Epithelial cell of esophagus (primary cell): ENCODE results near the gene MTA3.
A peak's percentile ranks its signal among the peaks of the same experiment; 100 is the strongest.

Source experiments
- DNase-seq: peaks from one replicate; pipeline ENCODE4 v3.0.0; 2010; ENCODE audit warnings: low read depth
- H3K4me3 ChIP-seq: 2 replicates; pipeline ENCODE4 v1.5.1; 2011; ENCODE audit warnings: mild to moderate bottlenecking, low read length, control low read depth
- TF ChIP-seq, protein P1 (sequence below): IDR thresholded peaks from 2 replicates; pipeline ENCODE4 v1.5.1; 2011; ENCODE audit warnings: low read depth, mild to moderate bottlenecking, low read length, control low read depth, inconsistent platforms; ENCODE audit not compliant: insufficient read depth; ENCODE audit errors: missing control alignments

Gene MTA3

GRCh38 chr2:42744545-42745082 is 176.2 kb downstream of the MTA3 start:
- TF ChIP-seq, protein P1, sequence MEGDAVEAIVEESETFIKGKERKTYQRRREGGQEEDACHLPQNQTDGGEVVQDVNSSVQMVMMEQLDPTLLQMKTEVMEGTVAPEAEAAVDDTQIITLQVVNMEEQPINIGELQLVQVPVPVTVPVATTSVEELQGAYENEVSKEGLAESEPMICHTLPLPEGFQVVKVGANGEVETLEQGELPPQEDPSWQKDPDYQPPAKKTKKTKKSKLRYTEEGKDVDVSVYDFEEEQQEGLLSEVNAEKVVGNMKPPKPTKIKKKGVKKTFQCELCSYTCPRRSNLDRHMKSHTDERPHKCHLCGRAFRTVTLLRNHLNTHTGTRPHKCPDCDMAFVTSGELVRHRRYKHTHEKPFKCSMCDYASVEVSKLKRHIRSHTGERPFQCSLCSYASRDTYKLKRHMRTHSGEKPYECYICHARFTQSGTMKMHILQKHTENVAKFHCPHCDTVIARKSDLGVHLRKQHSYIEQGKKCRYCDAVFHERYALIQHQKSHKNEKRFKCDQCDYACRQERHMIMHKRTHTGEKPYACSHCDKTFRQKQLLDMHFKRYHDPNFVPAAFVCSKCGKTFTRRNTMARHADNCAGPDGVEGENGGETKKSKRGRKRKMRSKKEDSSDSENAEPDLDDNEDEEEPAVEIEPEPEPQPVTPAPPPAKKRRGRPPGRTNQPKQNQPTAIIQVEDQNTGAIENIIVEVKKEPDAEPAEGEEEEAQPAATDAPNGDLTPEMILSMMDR = no peak
- H3K4me3 ChIP-seq = no peak overlapping the region
- DNase-seq = no peak

DNA sequence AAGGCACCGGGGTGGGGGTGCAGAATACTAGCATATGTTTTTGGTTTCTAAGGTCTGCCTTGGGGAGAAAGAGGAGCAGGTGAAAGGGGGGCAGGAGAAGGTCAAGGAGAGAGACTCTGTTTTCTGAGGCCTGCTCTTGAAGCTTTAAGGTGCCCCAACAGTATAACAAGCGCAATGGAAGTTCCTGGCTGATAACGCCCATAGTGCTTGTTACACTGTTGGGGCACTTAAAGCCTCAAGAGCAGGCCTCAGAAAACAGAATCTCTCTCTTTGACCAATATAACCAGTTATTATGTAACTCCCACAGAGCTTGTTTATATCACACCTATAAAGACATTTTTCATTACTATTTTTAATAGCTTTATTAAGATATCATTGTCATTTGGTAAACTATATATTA is 179.0 kb downstream of the MTA3 start:
- H3K4me3 ChIP-seq = no peak overlapping the region
- DNase-seq = no peak
- TF ChIP-seq, protein P1 = no peak

GRCh38 chr2:42748840-42749239 is 180.4 kb downstream of the MTA3 start:
- no peak overlapping the region for H3K4me3 ChIP-seq
- no peak for DNase-seq
- TF ChIP-seq, protein P1 = no peak

DNA sequence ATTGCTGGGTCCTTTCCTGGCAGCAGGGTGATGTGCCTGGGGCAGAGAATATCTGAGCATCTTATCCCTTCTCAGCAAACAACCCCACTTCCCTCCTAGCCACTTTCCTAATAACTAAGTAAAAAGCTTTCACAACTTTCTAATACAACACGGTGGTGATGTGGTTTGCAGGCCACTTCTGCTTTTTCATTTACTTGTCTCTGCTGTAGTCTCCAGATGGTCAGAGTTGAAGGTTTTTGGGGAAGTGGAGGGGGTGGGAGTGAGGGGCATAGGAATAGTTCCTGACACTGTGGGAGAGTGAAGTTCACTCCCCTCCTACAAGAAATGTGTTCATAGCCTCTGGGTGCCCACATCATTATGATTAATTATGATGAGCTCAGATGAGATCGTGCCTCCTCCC is 183.9 kb downstream of the MTA3 start:
- H3K4me3 ChIP-seq = no peak overlapping the region
- TF ChIP-seq, protein P1 = no peak
- peak; percentile 32 for DNase-seq

GRCh38 chr2:42752816-42753813 is 184.7 kb downstream of the MTA3 start:
- no peak for DNase-seq
- TF ChIP-seq, protein P1 = no peak
- H3K4me3 ChIP-seq = no peak overlapping the region

DNA sequence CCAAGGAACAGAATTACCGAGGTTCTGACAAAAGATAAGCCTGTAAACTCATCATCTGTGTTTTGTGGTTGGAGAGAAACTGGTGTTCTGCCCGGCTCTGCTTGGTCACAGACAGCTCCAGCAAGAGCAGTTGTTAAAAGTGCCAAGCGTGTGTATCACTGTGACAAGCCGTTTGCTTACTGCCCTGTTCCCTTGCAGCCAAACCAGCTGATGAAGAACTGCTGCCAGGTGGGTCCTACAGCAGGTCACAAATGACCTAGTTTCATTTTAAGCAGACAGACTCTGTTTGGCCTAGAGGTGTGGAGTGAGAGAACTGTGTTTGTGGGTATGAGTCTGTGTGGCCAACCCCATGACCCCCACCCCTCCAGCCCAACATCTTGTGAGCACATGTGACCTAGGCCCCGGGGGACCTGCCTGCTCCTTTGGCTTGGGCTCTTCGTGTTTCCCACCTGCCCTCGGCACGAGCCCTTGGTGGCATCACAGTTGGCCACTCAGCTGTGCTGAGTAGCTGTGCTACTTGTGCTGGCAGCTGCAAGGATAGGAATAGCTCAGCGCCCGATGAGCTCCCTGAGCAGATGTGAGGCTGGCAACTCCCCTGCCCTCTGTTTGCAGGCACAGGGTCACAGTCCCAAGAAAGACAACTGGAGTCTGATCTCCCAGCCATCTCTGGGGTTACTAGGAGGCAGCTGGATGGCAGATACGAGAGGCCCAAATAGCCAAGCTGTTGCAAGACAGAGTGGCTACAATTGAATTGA is 185.8 kb downstream of the MTA3 start:
- TF ChIP-seq, protein P1 = no peak
- H3K4me3 ChIP-seq = no peak overlapping the region
- DNase-seq = no peak
